Tibial nerve (tissue), 4 donors: ENCODE measurements around the gene AP3B1. TPM values are rescaled to one million over a fixed set of nuclear protein-coding genes. Genes with fewer than 3 reads are reported as not detected.

Source experiments
- DNase-seq, 2 donors: peaks; one replicate each; pipeline ENCODE4 v3.0.0-alpha.2; 2019; ENCODE audit warnings: low spot score in 2 of 2
- H3K27ac ChIP-seq, 4 donors: fragments of 200-600 bp; sonication (generic) in 3 of 4; one replicate each; pipeline ENCODE4 v1.5.1; 2017 to 2019; ENCODE audit warnings: mild to moderate bottlenecking in 1 of 4
- H3K27me3 ChIP-seq, 2 donors: fragments of 200-600 bp; sonication (generic) in 1 of 2; one replicate each; pipeline versions ENCODE4 v1.5.1 to v1.6.0; 2017 to 2019
- H3K36me3 ChIP-seq, 3 donors: fragments of 200-600 bp; sonication (generic); one replicate each; pipeline ENCODE4 v1.5.1; 2018 to 2019
- H3K4me1 ChIP-seq, 4 donors: fragments of 200-600 bp; sonication (generic) in 3 of 4; one replicate each; pipeline ENCODE4 v1.5.1; 2017 to 2019
- H3K4me3 ChIP-seq, 4 donors: fragments of 200-600 bp; sonication (generic) in 3 of 4; one replicate each; pipeline ENCODE4 v1.5.1; 2017 to 2019; ENCODE audit warnings: mild to moderate bottlenecking in 1 of 4, moderate library complexity in 1 of 4
- H3K9me3 ChIP-seq, 4 donors: fragments of 200-600 bp; sonication (generic) in 3 of 4; one replicate each; pipeline ENCODE4 v1.5.1; 2017 to 2019
- CTCF ChIP-seq, 5 experiments: fragments of 200-600 bp in 3 of 5; fragments of 450-650 bp in 2 of 5; sonication (generic) in 3 of 5; IDR thresholded peaks; one replicate each; pipeline ENCODE4 v1.5.1; 2016 to 2019; ENCODE audit warnings: antibody characterized with exemption in 5 of 5, mild to moderate bottlenecking in 3 of 5, moderate library complexity in 2 of 5
- EP300 ChIP-seq, 2 donors: sonication (generic); formaldehyde crosslinking; IDR thresholded peaks; one replicate each; pipeline ENCODE4 v1.6.1; 2017; ENCODE audit warnings: antibody characterized with exemption in 2 of 2, mild to moderate bottlenecking in 1 of 2
- POLR2A ChIP-seq, 2 donors: fragments of 450-650 bp; IDR thresholded peaks; one replicate each; pipeline ENCODE4 v1.6.1; 2017; ENCODE audit warnings: antibody characterized with exemption in 2 of 2, mild to moderate bottlenecking in 2 of 2, moderate library complexity in 2 of 2
- WGBS, 2 donors: methylation state at CpG; one replicate each; pipeline ENCODE4 v1.1.5; 2018; 5-methylcytosine and 5-hydroxymethylcytosine counted together
- total RNA-seq, 4 donors: library from RNA; depleted of rRNA; stranded (reverse); fragments of >200 nt; gene quantifications; one replicate each; pipeline ENCODE4 v1.1.0, GENCODE V29; 2016

The AP3B1 gene
- total RNA-seq, 4 donors from 2014 or later, result 23.1 to 51.0 (median 44.2) TPM

GRCh38 chr5:78237911-78238310 lies 56.6 kb downstream of the AP3B1 start:
- 96 to 100% methylated on average over 3 of the region's 3 CpGs for WGBS, 2 donors
- DNase-seq, result no peak
- no peak overlapping the region for H3K27ac ChIP-seq
- H3K36me3 ChIP-seq, result peaks cover 0 to 24% (median 0%) of the 10 kb centered on the region in 3 donors
- no peaks in the 10 kb centered on the region for H3K27me3 ChIP-seq
- no peaks in the 10 kb centered on the region for H3K9me3 ChIP-seq
- TF ChIP-seq CTCF (IDR thresholded peaks at IDR 0.05) (no peak), EP300 (IDR thresholded peaks at IDR 0.05) (no peak), POLR2A (IDR thresholded peaks at IDR 0.05) (no peak)
- H3K4me1 ChIP-seq, result no peaks in the 10 kb centered on the region
- H3K4me3 ChIP-seq, result no peak overlapping the region

GRCh38 chr5:78236046-78236445 lies 58.5 kb downstream of the AP3B1 start:
- 63 to 70% methylated on average over 2 of the region's 2 CpGs for WGBS, 2 donors
- Histone ChIP-seq H3K4me1 (no peaks in the 10 kb centered on the region), H3K4me3 (no peak overlapping the region), H3K27me3 (no peaks in the 10 kb centered on the region), H3K9me3 (no peaks in the 10 kb centered on the region), H3K36me3 (peaks cover 0 to 24% (median 0%) of the 10 kb centered on the region in 3 donors), H3K27ac (no peak overlapping the region)
- no peak for TF ChIP-seq EP300 (IDR thresholded peaks at IDR 0.05)
- no peak for TF ChIP-seq CTCF (IDR thresholded peaks at IDR 0.05)
- TF ChIP-seq POLR2A (IDR thresholded peaks at IDR 0.05), result no peak
- no peak for DNase-seq

GRCh38 chr5:78235289-78235688 lies 59.2 kb downstream of the AP3B1 start:
- Histone ChIP-seq H3K27me3 (no peaks in the 10 kb centered on the region), H3K36me3 (peaks cover 0 to 21% (median 0%) of the 10 kb centered on the region in 3 donors), H3K27ac (no peak overlapping the region), H3K4me1 (no peaks in the 10 kb centered on the region), H3K4me3 (no peak overlapping the region), H3K9me3 (no peaks in the 10 kb centered on the region)
- DNase-seq, result no peak
- 72 to 77% methylated on average over 3 of the region's 3 CpGs for WGBS, 2 donors
- TF ChIP-seq CTCF (IDR thresholded peaks at IDR 0.05), result no peak
- TF ChIP-seq EP300 (IDR thresholded peaks at IDR 0.05), result no peak
- TF ChIP-seq POLR2A (IDR thresholded peaks at IDR 0.05), result no peak

- 85 to 96% methylated on average over 1 of the region's 1 CpG for WGBS, 2 donors
- TF ChIP-seq CTCF (IDR thresholded peaks at IDR 0.05) (no peak), POLR2A (IDR thresholded peaks at IDR 0.05) (no peak), EP300 (IDR thresholded peaks at IDR 0.05) (no peak)
- H3K27me3 ChIP-seq, result no peaks in the 10 kb centered on the region
- H3K36me3 ChIP-seq, result peaks cover 0 to 16% (median 0%) of the 10 kb centered on the region in 3 donors
- no peak for DNase-seq
- no peaks in the 10 kb centered on the region for H3K9me3 ChIP-seq
- no peak overlapping the region for H3K27ac ChIP-seq
- H3K4me3 ChIP-seq, result no peak overlapping the region
- H3K4me1 ChIP-seq, result no peaks in the 10 kb centered on the region
Observed at GRCh38 chr5:78234804-78235203, 59.7 kb downstream of the AP3B1 start.

- H3K4me3 ChIP-seq, result no peak overlapping the region
- DNase-seq, result no peak
- no peak overlapping the region for H3K27ac ChIP-seq
- 63 to 79% methylated on average over 1 of the region's 1 CpG for WGBS, 2 donors
- no peaks in the 10 kb centered on the region for H3K27me3 ChIP-seq
- no peaks in the 10 kb centered on the region for H3K9me3 ChIP-seq
- TF ChIP-seq EP300 (IDR thresholded peaks at IDR 0.05) (no peak), CTCF (IDR thresholded peaks at IDR 0.05) (no peak), POLR2A (IDR thresholded peaks at IDR 0.05) (no peak)
- H3K4me1 ChIP-seq, result no peaks in the 10 kb centered on the region
- peaks cover 0 to 1% (median 0%) of the 10 kb centered on the region in 3 donors for H3K36me3 ChIP-seq
Observed at GRCh38 chr5:78232163-78232562, 62.3 kb downstream of the AP3B1 start.
